SHP77 (cell line): Measurements from ENCODE around the gene RXYLT1.
A peak's percentile ranks its signal among the peaks of the same experiment; 100 is the strongest.
"Not testable (repeated sequence)": the region's sequence is repeated elsewhere in the genome, so short reads cannot be mapped to it uniquely, and the experiment has no call there.

Experiments
- DNase-seq, 2 experiments: peaks; one replicate each; lab custom pipeline; 2025; lab: John Stamatoyannopoulos, UW

Gene RXYLT1

GRCh38 chr12:63779498-63780481 is at the start of gene RXYLT1:
Gene RXYLT1 (plus strand): TSS chr12:63779909. CDS start chr12:63779961, 52 bp downstream.
- peak; percentile 71 to 73 for DNase-seq

GRCh38 chr12:63732779-63733178 is 46.9 kb upstream of the RXYLT1 start:
- DNase-seq = not testable (repeated sequence)

GRCh38 chr12:63733585-63733984 is 46.1 kb upstream of the RXYLT1 start:
- DNase-seq = not testable (repeated sequence)

- DNase-seq = not testable (repeated sequence)
These were observed 39.2 kb upstream of the RXYLT1 start for GRCh38 chr12:63740551-63740950.

GRCh38 chr12:63741431-63741830 is 38.3 kb upstream of the RXYLT1 start:
- not testable (repeated sequence) for DNase-seq

GRCh38 chr12:63744110-63744509 is 35.6 kb upstream of the RXYLT1 start:
- not testable (repeated sequence) for DNase-seq

- DNase-seq = not testable (repeated sequence)
These were observed 33.2 kb upstream of the RXYLT1 start for GRCh38 chr12:63746470-63746869.

- DNase-seq = not testable (repeated sequence)
These were observed 32.6 kb upstream of the RXYLT1 start for GRCh38 chr12:63747136-63747535.

GRCh38 chr12:63747553-63747952 is 32.2 kb upstream of the RXYLT1 start:
- DNase-seq = no peak

- no peak for DNase-seq
These were observed 27.4 kb upstream of the RXYLT1 start for GRCh38 chr12:63752283-63752682.

- DNase-seq = no peak
These were observed 26.9 kb upstream of the RXYLT1 start for GRCh38 chr12:63752841-63753240.

GRCh38 chr12:63753743-63754142 is 26.0 kb upstream of the RXYLT1 start:
- DNase-seq = no peak

- no peak for DNase-seq
These were observed 15.2 kb upstream of the RXYLT1 start for GRCh38 chr12:63764481-63764880.

- DNase-seq = no peak
These were observed 13.2 kb upstream of the RXYLT1 start for GRCh38 chr12:63766498-63766897.

- no peak for DNase-seq
These were observed 9.3 kb upstream of the RXYLT1 start for GRCh38 chr12:63770375-63770774.

- DNase-seq = no peak
These were observed 2.4 kb upstream of the RXYLT1 start for GRCh38 chr12:63777340-63777739.

- no peak for DNase-seq
These were observed 2.8 kb downstream of the RXYLT1 start for GRCh38 chr12:63782466-63782865.

GRCh38 chr12:63787306-63787705 is 7.6 kb downstream of the RXYLT1 start:
- no peak for DNase-seq

- DNase-seq = no peak
These were observed 10.9 kb downstream of the RXYLT1 start for GRCh38 chr12:63790608-63790945.

- DNase-seq = peak in 1 of 2 experiments; percentile 3
These were observed 12.6 kb downstream of the RXYLT1 start for GRCh38 chr12:63792338-63792737.

GRCh38 chr12:63795032-63795687 is 15.5 kb downstream of the RXYLT1 start:
- no peak for DNase-seq

GRCh38 chr12:63795944-63796343 is 16.2 kb downstream of the RXYLT1 start:
- no peak for DNase-seq

- DNase-seq = peak in 1 of 2 experiments; percentile 13
These were observed 22.4 kb downstream of the RXYLT1 start for GRCh38 chr12:63802012-63802608.
